HG02571 (cell line): ENCODE data around the gene WWC2.

ENCODE experiments used
- ATAC-seq: cut with Tn5 transposase; IDR thresholded peaks from one replicate; pipeline ENCODE4 v1.9.1; 2021; ENCODE audit warnings: mild to moderate bottlenecking, moderate library complexity; ENCODE audit not compliant: unreplicated experiment

Gene WWC2

DNA sequence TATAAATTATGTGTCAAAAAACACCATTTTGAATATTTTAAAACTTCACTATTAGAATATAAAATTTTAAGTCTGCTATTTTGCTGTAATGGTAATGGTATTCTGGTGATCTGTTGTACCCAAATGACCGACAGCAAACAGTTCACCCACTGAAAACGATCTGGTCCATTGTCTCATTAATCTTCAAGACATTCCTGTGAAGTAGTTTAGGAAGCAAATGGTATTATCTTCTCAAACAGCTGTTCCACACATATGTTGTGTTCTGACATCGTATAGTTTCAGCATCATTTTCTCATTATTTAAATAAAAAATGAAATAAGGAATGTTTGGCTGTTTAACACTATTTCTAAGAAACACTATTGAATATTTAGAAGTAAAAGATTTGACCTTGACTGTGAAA, 98.1 kb downstream of the WWC2 start:
- no peak for ATAC-seq

DNA sequence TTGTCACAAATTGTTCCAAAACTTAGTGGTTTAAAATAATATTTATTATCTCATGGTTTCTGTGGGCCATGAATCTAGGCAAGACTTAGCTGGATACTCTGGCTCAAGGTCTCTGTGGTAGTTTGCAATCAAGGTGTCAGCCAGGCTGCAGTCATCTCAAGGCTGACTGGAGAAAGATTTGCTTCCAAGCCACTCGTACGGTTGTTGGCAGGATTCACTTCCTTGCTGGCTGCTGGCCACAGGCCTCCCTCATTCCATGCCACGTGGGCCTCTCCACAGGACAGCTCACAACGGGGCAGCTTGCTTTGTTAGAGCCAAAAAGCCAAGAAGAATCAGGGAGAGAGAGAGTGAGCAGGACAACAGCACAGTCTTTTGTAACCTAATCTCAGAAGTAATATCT, 101.4 kb downstream of the WWC2 start:
- no peak for ATAC-seq

- no peak for ATAC-seq
These were observed 102.3 kb downstream of the WWC2 start for GRCh38 chr4:183201331-183201730.

DNA sequence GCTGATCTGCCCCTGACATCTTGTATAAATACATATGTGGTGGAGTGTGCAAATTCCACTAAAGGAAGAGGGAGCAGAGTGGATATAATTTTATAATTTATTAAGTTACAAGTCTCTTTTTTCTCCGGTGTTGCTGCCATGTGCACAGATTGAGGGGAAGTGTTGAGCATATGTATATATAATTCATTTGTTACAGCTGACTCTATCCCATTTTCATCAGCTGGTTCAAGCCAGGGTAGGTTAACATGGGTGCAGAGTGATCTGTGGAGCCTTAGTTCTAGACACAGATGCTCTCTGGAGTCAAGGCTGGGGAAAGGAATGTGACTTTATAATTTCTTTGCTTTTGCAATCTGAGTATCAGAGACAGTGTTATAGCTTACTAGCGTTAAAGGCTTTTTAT, 103.5 kb downstream of the WWC2 start:
- no peak for ATAC-seq

- ATAC-seq = no peak
These were observed 105.7 kb downstream of the WWC2 start for GRCh38 chr4:183204793-183205192.

GRCh38 chr4:183205193-183205592, 106.1 kb downstream of the WWC2 start:
- no peak for ATAC-seq

- ATAC-seq = no peak
These were observed 106.7 kb downstream of the WWC2 start for GRCh38 chr4:183205709-183206108.

GRCh38 chr4:183211533-183211932, 112.5 kb downstream of the WWC2 start:
- ATAC-seq = no peak

GRCh38 chr4:183213996-183214395, 114.9 kb downstream of the WWC2 start:
- ATAC-seq = no peak

DNA sequence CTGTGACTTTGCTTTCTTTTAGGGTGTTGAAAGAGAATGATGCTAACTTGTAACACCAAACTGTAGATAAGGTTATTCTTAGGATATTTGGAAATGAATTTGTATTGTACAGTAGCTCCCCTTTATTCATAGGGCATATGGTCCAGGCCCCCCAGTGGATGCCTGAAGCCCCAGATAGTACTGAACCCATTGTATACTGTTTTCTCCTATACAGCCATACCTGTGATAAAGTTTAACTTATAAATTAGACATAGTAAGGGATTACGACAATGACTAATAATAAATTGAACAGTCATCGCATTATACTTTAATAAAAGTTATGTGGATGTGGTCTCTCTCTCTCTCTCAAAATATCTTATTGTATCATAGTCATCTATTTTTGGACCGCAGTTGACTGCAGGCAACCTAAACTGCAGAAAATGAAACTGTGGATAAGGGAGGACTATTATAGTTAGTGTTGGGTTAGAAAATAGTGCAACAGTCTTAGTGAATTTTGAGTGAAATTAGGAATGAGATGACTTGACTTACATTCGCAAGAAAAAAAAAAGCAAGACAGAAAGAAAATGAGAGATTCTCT, 115.9 kb downstream of the WWC2 start:
- ATAC-seq = no peak

DNA sequence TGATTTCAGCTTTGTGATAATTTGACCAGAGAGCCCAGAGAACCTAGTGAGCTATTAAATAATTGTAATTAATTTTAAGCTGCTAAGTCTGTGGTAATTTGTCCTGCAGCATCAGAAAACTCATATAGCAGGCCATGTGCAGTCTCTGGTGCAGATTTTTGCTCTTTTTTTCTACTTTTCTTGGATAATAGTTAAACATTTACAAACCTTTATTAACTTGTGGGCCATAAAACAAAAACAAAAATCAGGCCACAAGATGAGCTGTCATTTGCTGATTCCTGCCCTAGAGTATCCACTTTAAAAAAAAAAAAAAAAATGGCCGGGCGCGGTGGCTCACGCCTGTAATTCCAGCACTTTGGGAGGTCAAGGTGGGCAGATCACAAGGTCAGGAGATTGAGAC, 121.2 kb downstream of the WWC2 start:
- no peak for ATAC-seq

DNA sequence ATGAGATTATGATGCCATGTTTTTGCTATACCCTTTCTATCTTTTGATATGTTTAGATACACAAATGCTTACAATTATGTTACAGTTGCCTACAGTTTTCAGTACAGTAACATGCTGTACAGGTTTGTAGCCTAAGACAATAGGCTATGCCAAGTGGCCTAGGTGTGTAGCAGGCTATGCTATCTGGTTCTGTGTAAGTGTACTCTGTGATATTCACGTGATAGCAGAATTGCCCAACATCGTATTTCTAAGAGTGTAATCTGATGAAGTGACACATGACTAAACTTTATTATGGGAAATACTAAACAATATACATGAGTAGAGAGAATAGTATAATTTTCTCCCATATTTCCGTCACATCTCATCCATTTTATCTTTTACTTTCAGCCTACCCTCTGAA, 124.0 kb downstream of the WWC2 start:
- no peak for ATAC-seq

DNA sequence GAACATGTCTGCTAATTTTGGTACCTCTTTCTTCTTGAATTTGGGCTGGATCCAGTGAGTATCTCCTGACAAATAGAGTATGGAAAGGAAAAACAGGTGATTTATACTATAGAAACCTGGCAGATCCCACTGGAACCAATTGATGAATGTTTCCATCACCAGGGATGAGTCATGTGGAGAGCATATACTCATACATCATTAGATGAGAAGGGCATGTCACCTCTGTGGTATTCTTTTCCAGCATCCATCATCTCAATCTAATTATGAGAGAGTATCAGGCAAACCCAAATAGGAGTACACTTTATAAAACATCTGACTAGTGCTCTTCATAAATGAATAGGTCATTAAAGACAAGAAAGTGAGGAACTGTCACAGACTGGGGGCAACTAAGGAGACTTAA, 130.3 kb downstream of the WWC2 start:
- ATAC-seq = no peak

- no peak for ATAC-seq
These were observed 141.7 kb downstream of the WWC2 start for GRCh38 chr4:183240581-183241321.

- no peak for ATAC-seq
These were observed 142.2 kb downstream of the WWC2 start for GRCh38 chr4:183241322-183241640.

GRCh38 chr4:183241721-183242151, 142.7 kb downstream of the WWC2 start:
- no peak for ATAC-seq

GRCh38 chr4:183242291-183242690, 143.2 kb downstream of the WWC2 start:
- no peak for ATAC-seq

DNA sequence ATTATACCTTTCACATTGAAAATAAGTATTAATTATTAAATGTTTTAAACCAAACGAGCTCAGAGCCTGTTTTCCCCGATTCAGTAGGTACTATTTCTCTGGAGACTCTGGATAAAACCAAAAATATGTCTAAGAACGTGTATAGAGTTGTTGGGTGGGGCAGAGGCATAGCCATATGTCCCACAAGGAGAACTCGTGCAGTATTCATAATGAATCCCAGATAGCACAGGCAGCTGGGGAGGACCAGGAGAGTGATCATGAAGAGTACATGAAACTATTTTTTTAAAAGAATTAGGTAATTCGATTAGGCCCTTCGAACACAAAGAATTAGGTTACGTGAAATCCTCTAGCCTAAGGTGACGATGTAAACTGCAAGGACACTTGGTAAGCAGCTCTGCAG, 145.0 kb downstream of the WWC2 start:
- ATAC-seq = no peak

- no peak for ATAC-seq
These were observed 145.4 kb downstream of the WWC2 start for GRCh38 chr4:183244506-183244905.

DNA sequence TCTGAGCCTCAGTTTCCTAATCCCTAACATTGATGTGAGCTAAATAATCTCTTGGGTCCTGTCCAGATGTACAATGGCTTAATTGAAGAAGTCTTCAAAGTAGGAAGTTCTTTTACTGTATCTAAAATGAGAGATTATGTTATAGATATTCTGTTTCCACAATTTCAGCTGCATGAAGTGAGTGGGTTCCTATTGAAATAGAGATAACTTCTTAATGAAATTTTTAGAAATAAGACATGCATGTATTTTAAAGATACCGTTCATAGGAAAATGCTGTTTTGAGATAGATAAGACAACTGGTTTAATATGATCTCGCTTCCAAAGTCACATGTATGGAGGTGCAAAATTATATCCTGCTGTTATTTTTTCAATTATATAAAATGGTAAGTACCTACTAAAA, 149.1 kb downstream of the WWC2 start:
- ATAC-seq = no peak

GRCh38 chr4:183249854-183250253, 150.8 kb downstream of the WWC2 start:
- no peak for ATAC-seq

GRCh38 chr4:183250831-183251230, 151.8 kb downstream of the WWC2 start:
- ATAC-seq = no peak

- no peak for ATAC-seq
These were observed 153.9 kb downstream of the WWC2 start for GRCh38 chr4:183252959-183253358.
